Endothelial cell of umbilical vein (primary cell): ENCODE results near the gene PSMB5.

Experiments
- CTCF ChIP-seq, 2 donors: IDR thresholded peaks; 1 replicate in 1 of 2; 2 replicates in 1 of 2; pipeline ENCODE4 v1.5.1; 2011; ENCODE audit warnings: low read length in 2 of 2, mild to moderate bottlenecking in 2 of 2, moderate library complexity in 2 of 2, control low read depth in 1 of 2, inconsistent platforms in 1 of 2, low read depth in 1 of 2; ENCODE audit not compliant: insufficient read depth in 1 of 2; ENCODE audit errors: extremely low read depth in 1 of 2
- EZH2 ChIP-seq: IDR thresholded peaks from 2 replicates; pipeline ENCODE4 v1.6.1; 2012; ENCODE audit warnings: borderline replicate concordance, low read depth, mild to moderate bottlenecking, moderate library complexity, low read length, inconsistent platforms; ENCODE audit not compliant: severe bottlenecking
- FOS ChIP-seq: IDR thresholded peaks from 2 replicates; pipeline ENCODE4 v1.6.1; 2011; ENCODE audit warnings: mild to moderate bottlenecking, low read length, moderate library complexity, borderline replicate concordance; ENCODE audit not compliant: insufficient read depth
- GATA2 ChIP-seq: IDR thresholded peaks from 2 replicates; pipeline ENCODE4 v1.7.0; 2011; ENCODE audit warnings: low read depth, mild to moderate bottlenecking, moderate library complexity, mixed read lengths, low read length; ENCODE audit not compliant: insufficient read length, insufficient read depth
- MAX ChIP-seq: IDR thresholded peaks from 2 replicates; pipeline ENCODE4 v1.6.1; 2011; ENCODE audit not compliant: insufficient read depth, insufficient read length
- POLR2A ChIP-seq: IDR thresholded peaks from 2 replicates; pipeline ENCODE4 v1.6.1; 2012; ENCODE audit warnings: low read depth, mild to moderate bottlenecking, control low read depth, low read length

DNA sequence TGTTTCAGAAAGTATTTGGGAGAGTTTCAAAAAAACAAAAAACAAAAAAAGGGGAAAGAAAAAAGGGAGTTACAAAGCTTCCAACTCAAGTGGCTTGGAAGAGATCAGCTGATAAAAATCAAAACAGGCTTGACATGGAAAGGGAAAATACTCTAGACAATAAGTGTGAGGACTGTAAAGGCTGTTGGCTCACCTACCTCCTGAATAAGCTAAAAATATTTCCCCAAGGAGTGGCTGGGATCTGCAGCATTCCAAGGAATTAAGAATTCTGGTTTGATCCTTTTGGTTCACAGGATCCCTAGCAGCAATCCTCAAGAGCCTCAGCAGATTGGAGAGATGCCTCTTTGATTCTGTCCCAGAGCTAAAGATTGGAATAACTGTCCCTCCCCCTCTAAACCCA, 41.2 kb downstream of the PSMB5 start:
- TF ChIP-seq MAX (no peak), CTCF (IDR thresholded peaks at IDR 0.05; ENCODE audit: extremely low read depth in 1 of 2, insufficient read depth in 1 of 2, low read depth in 1 of 2, low read length in 2 of 2) (no peak), POLR2A (no peak), EZH2 (no peak), FOS (no peak), GATA2 (no peak)
